GM21423 (cell line): ENCODE data around the gene TRIM58.

Source experiments
- ATAC-seq: cut with Tn5 transposase; IDR thresholded peaks from one replicate; pipeline ENCODE4 v1.9.1; 2021; ENCODE audit warnings: mild to moderate bottlenecking, moderate library complexity; ENCODE audit not compliant: unreplicated experiment

The TRIM58 gene

GRCh38 chr1:247883346-247883745, 26.4 kb downstream of the TRIM58 start:
- ATAC-seq: no peak

DNA sequence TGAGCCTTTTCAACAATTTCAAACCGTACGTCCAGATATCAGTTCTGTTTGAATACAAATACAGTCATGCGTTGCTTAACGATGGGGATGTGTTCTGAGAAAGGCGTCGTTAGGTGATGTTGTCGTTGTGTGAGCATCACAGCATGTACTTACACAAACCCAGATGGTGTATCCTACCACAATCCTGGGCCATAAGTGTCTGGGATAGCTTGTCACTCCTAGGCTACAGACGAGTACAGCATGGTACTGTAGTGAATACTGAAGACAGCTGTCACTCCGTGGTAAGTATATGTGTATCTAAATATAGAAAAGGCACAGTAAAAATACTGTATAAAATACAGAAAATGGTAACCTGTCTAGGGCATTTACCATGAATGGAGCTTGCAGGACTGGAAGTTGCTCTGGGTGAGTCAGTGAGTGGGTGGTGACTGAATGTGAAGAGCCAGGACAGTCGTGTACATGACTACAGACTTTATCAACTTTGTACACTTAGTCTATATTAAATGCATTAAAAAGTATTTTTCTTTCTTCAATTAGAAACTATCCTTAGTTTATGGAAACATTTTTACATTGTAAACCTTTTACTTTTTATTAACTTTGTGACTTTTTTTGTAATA, 27.9 kb downstream of the TRIM58 start:
- no peak for ATAC-seq

GRCh38 chr1:247895163-247895637, 38.2 kb downstream of the TRIM58 start, which contains the start of gene OR2W3:
Gene OR2W3, plus strand, starts transcription at chr1:247895587. Its CDS starts 0 bp downstream, at chr1:247895587.
- no peak for ATAC-seq

DNA sequence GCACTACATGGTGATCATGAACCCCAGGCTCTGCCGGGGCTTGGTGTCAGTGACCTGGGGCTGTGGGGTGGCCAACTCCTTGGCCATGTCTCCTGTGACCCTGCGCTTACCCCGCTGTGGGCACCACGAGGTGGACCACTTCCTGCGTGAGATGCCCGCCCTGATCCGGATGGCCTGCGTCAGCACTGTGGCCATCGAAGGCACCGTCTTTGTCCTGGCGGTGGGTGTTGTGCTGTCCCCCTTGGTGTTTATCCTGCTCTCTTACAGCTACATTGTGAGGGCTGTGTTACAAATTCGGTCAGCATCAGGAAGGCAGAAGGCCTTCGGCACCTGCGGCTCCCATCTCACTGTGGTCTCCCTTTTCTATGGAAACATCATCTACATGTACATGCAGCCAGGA, 39.0 kb downstream of the TRIM58 start:
- ATAC-seq: no peak

DNA sequence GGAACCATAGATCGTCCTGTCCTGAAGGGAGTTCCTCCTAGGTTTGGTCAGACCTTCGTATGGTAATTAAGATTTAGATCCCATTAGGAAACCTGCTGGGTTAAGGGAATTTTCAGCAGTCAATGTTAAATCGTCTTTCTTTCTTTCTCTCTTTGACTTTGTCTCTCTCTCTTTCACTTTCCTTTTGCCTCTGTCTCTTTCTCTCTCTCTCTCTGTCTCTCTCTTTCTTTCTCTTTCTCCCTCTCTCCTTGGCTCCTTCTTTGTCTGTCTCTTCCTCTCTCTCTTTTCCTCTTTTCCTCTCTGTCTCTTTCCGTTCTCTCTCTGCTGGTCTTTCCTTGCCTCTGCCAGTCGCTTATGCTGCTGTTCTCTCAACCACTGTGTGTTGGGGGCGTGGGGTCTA, 47.1 kb downstream of the TRIM58 start:
- ATAC-seq: no peak

GRCh38 chr1:247905181-247905580, 48.2 kb downstream of the TRIM58 start:
- no peak for ATAC-seq

GRCh38 chr1:247905910-247906503, 49.0 kb downstream of the TRIM58 start:
- no peak for ATAC-seq

DNA sequence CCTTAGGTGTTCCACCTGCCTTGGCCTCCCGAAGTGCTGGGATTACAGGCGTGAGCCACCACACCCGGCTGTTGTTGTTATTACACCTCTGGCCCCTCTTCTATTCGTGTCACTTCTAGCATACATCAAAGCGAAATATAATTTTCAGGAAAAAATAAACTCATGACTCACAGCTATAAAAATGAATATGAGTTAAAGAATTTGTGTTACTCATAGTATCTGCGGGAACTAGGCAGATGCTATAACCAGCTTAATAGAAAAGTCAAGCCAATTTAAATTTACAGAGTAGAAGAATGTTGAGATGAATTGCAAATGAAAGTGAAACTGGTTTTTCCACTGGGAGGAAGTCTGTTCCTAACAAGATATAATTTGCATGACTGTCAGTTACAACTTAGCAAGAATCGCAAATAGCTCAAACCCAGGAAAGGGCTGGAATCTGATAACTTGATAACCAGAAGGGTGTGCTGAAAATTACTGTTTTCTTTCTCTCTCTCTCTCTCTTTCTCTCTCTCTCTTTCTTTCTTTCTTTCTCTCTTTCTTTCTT, 49.6 kb downstream of the TRIM58 start:
- no peak for ATAC-seq

GRCh38 chr1:247908766-247909165, 51.8 kb downstream of the TRIM58 start:
- ATAC-seq: no peak

DNA sequence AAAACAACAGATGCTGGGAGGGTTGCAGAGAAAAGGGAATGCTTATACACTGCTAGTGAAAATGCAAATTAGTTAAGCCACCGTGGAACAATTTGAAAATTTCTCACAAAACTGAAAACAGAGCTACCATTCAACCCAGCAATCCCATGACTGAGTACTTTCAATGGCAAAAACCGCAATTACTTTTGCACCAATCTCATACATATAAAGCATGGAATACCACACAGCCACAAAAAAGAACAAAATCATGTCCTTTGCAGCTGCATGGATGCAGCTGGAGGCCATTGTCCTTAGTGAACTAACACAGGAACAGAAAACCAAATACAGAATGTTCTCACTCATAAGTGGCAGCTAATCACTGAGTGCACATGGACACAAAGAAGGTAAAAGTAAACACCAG, 56.8 kb downstream of the TRIM58 start:
- no peak for ATAC-seq

DNA sequence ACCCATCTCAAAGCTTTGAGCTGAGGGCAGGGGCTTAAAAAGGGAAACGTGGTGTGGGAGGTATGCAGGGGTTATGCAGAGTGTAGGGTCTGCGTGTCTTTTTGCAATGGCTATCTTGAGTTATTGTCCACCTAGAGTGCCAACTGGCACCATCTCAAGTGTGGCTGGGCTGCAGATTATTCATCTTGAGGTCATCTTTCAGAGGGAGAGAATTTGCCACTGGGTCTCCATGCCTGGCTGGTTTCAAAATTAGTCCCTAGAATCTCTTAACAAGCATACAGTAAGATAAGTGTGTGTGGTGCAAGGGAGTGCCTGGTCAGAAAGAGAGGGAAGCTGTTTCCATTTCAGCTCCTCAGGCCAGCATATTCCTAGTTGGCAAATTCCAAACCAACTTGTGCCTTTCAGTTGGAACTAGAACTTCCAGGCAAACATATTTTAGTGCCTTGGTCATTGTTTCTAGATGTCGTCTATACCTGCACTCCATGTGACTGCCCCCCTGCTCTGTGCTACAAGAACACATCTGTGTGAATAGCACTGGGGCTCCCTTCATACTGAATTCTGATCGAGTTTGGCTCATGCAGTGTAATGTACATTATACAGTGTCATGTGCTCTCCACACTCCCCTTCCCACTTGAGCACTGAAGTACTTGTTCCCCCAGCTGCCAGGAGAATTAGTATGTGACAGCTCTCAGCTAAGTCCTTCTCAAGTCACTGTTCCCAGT, 58.1 kb downstream of the TRIM58 start:
- no peak for ATAC-seq

DNA sequence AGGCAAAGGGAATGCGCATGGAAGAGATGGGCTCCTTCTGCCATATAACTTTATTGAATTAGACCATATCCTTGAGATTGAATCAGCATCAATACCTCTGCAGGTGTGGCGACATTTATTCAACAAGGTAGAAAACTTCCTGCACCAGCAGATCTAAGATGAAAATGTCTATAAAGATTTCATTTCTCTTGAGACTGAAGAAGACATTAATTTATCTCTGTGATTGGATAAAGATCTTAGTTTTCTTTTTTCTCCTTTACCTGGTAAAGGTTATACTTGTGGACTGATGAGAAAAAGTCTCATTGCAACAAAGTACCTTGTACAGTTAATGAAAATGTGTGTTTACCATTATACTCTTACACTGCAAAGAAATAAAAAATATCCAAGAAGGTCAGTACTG, 63.0 kb downstream of the TRIM58 start, which contains the start of gene OR2T8:
TSS of gene OR2T8 (plus strand) at position 301 of the 400 bp plus-strand sequence. CDS start 766 bp downstream, outside the sequence.
- ATAC-seq: no peak

- ATAC-seq: no peak
Observed at GRCh38 chr1:247923941-247924340, 67.0 kb downstream of the TRIM58 start.

GRCh38 chr1:247924868-247925267, 67.9 kb downstream of the TRIM58 start, which contains the start of gene OR2AJ1:
Gene OR2AJ1, plus strand, starts transcription at chr1:247924889. Its CDS starts 8,880 bp downstream, at chr1:247933769.
- ATAC-seq: no peak
